Measurements from ENCODE around the gene ADGRA1. TPM values are rescaled to one million over a fixed set of nuclear protein-coding genes. Genes with fewer than 3 reads are reported as not detected.
"Not testable (repeated sequence)": the region's sequence is repeated elsewhere in the genome, so short reads cannot be mapped to it uniquely, and the experiment has no call there.

The ADGRA1 gene
- total RNA-seq, 1 donor from 2014 or later = 0.99 TPM

DNA sequence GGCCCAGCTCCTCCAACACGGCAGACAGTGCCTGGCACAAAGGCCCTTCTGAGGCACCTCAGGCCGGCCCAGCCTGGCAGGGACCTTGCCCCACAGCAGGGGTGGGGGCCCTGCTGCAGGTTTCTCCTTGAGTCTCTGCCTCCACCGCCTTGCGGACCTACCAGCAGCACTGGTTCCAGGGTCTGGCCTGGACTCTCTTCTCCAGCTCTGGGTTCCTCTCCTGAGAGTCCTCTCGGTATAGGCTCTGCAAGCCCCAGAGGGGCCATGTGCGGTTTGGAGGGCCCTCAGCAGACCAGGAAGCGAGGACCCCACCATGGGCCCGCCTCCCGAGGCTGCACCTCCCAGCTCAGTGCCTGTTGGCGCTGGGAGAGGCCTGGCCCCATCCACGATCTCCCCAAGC lies 38.1 kb upstream of the ADGRA1 start:
- no peaks in the 10 kb centered on the region for H3K36me3 Mint-ChIP-seq
- peaks cover 4% of the 10 kb centered on the region for H3K27me3 Mint-ChIP-seq
- no peaks in the 10 kb centered on the region for H3K9me3 Mint-ChIP-seq
- H3K4me3 Mint-ChIP-seq = no peak overlapping the region
- TF ChIP-seq CTCF (conservative IDR thresholded peaks at IDR 0.05) = no peak
- peaks cover 18% of the 10 kb centered on the region for H3K4me1 Mint-ChIP-seq (ENCODE audit: unreplicated experiment)
- no peak for DNase-seq (ENCODE audit: extremely low spot score, unreplicated experiment)
- no peak overlapping the region for H3K27ac Mint-ChIP-seq

DNA sequence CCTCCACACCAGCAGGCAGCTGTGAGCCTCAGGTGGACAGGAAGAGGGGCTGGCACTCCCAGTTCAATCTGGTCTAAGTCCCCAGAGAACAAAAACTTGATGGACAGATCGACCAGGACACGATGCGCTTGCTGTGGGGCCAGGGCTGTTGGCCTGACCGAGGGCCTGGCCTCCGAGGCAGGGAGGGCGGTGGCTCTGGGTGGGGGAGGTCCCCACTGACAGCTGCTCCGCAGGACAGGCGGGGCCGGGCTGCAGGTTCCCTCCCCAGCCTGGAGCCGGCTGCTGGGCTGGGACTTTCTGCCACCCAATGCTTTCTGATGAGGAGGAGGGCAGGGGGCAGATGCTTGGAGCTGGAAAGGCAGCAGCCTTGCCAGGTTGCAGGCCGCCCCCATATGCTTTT lies 37.4 kb upstream of the ADGRA1 start:
- no peak overlapping the region for H3K4me3 Mint-ChIP-seq
- peaks cover 4% of the 10 kb centered on the region for H3K27me3 Mint-ChIP-seq
- H3K36me3 Mint-ChIP-seq = no peaks in the 10 kb centered on the region
- TF ChIP-seq CTCF (conservative IDR thresholded peaks at IDR 0.05) = no peak
- no peak overlapping the region for H3K27ac Mint-ChIP-seq
- H3K4me1 Mint-ChIP-seq (ENCODE audit: unreplicated experiment) = peaks cover 18% of the 10 kb centered on the region
- DNase-seq (ENCODE audit: extremely low spot score, unreplicated experiment) = no peak
- no peaks in the 10 kb centered on the region for H3K9me3 Mint-ChIP-seq

DNA sequence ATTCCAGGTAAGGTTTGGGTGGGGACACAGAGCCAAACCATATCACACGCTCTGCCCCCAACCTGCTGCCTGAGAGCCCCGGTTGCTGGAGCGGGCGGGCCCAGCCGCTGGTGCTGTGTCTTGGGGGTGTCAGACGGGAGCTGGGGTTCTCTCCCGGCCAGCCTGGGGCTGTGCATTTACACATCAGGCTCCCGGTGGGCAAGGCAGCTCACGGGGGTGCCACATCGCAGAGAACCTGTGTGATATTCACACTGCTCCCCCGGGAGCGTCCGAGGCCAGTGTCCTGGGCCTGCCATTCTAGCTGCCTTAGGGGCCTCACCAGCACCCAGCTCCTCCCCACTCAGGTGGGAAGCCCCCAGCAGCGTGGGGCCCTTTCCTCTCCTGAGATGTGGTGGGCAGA lies 35.6 kb upstream of the ADGRA1 start:
- no peak for TF ChIP-seq CTCF (conservative IDR thresholded peaks at IDR 0.05)
- Mint-ChIP-seq H3K4me3 (no peak overlapping the region), H3K4me1 (ENCODE audit: unreplicated experiment) (peaks cover 11% of the 10 kb centered on the region), H3K9me3 (no peaks in the 10 kb centered on the region), H3K27ac (no peak overlapping the region), H3K27me3 (no peaks in the 10 kb centered on the region), H3K36me3 (no peaks in the 10 kb centered on the region)
- DNase-seq (ENCODE audit: extremely low spot score, unreplicated experiment) = no peak

GRCh38 chr10:133053527-133054133 lies 34.1 kb upstream of the ADGRA1 start:
- not testable (repeated sequence) for H3K36me3 Mint-ChIP-seq; DNase-seq (ENCODE audit: extremely low spot score, unreplicated experiment); H3K4me3 Mint-ChIP-seq; H3K27me3 Mint-ChIP-seq; H3K9me3 Mint-ChIP-seq; H3K27ac Mint-ChIP-seq
- H3K4me1 Mint-ChIP-seq (ENCODE audit: unreplicated experiment) = peaks cover 12% of the 10 kb centered on the region

GRCh38 chr10:133055470-133055869 lies 32.3 kb upstream of the ADGRA1 start:
- Mint-ChIP-seq H3K27ac (no peak overlapping the region), H3K36me3 (no peaks in the 10 kb centered on the region), H3K4me1 (ENCODE audit: unreplicated experiment) (peaks cover 12% of the 10 kb centered on the region), H3K4me3 (no peak overlapping the region), H3K9me3 (no peaks in the 10 kb centered on the region), H3K27me3 (no peaks in the 10 kb centered on the region)
- DNase-seq (ENCODE audit: extremely low spot score, unreplicated experiment) = no peak
- no peak for TF ChIP-seq CTCF (conservative IDR thresholded peaks at IDR 0.05)

- no peak for TF ChIP-seq CTCF (conservative IDR thresholded peaks at IDR 0.05)
- Mint-ChIP-seq H3K4me3 (no peak overlapping the region), H3K4me1 (ENCODE audit: unreplicated experiment) (peaks cover 12% of the 10 kb centered on the region), H3K9me3 (no peaks in the 10 kb centered on the region), H3K27ac (no peak overlapping the region), H3K27me3 (no peaks in the 10 kb centered on the region), H3K36me3 (no peaks in the 10 kb centered on the region)
- DNase-seq (ENCODE audit: extremely low spot score, unreplicated experiment) = no peak
Measured at GRCh38 chr10:133056001-133056400, 31.7 kb upstream of the ADGRA1 start.

All from type B pancreatic cell (in vitro differentiated cells).